DMS79 treated with DMSO at 0.1 percent for 48 hours (cell line): ENCODE data around the gene USP5.

Experiments
- DNase-seq: peaks from one replicate; lab custom pipeline; 2025; lab: John Stamatoyannopoulos, UW

Gene USP5, protein sequence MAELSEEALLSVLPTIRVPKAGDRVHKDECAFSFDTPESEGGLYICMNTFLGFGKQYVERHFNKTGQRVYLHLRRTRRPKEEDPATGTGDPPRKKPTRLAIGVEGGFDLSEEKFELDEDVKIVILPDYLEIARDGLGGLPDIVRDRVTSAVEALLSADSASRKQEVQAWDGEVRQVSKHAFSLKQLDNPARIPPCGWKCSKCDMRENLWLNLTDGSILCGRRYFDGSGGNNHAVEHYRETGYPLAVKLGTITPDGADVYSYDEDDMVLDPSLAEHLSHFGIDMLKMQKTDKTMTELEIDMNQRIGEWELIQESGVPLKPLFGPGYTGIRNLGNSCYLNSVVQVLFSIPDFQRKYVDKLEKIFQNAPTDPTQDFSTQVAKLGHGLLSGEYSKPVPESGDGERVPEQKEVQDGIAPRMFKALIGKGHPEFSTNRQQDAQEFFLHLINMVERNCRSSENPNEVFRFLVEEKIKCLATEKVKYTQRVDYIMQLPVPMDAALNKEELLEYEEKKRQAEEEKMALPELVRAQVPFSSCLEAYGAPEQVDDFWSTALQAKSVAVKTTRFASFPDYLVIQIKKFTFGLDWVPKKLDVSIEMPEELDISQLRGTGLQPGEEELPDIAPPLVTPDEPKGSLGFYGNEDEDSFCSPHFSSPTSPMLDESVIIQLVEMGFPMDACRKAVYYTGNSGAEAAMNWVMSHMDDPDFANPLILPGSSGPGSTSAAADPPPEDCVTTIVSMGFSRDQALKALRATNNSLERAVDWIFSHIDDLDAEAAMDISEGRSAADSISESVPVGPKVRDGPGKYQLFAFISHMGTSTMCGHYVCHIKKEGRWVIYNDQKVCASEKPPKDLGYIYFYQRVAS

DNA sequence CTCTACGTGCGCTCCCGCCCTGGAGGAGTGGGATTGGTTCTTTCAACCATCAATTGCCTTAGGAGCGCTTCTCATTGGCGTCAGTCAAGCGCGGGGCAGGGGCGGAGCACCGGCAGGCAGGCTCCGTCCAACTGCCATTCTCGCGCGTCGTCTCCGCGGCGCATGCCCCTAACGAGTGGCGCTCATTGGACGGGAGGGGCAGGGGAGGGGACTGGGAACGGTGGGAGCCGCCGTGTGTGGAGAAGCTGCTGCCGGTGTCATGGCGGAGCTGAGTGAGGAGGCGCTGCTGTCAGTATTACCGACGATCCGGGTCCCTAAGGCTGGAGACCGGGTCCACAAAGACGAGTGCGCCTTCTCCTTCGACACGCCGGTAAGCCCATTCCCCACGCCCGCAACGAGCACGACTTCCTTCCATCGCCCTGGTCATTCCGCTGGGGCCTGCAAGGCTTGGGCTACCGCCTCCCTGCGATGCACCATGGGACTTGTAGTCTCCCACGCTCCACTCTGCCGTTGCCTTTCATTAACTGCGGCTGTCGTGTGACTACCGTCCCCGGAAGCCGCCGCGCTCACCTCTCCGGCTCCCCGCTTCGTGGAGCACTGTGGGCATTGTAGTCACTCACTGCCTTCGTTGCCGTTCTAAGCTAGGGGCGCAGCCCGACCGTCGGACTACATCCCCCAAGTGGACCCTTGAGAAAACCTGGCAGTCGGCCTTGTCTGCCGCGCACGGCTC, at the start of gene USP5:
Gene USP5, plus strand, starts transcription at position 230 of the 730 bp plus-strand sequence. Its CDS starts 30 bp downstream, at position 260.
- DNase-seq: peak; percentile 98

GRCh38 chr12:6807170-6807569, 44.8 kb upstream of the USP5 start:
- no peak for DNase-seq

GRCh38 chr12:6809056-6809455, 42.9 kb upstream of the USP5 start:
- no peak for DNase-seq

GRCh38 chr12:6810758-6811157, 41.2 kb upstream of the USP5 start:
- DNase-seq: no peak

DNA sequence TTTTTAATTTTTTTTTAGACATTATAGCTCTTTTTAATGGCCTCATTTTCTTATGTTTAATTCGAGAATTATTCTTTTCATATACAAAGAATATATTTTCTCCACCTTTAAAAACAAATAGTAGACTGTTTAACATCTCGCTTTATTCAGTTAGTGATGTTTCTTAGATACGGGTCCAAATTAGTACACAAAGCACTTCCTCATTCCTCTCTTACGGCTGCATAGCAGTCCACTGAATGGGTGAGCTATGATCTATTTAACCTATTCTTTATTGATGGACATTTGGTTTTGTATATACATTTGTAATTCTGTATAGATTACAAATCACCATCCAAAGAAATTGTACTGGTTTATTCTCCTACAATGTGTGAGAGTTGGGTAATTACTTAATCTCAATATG, 38.6 kb upstream of the USP5 start:
- DNase-seq: no peak

GRCh38 chr12:6816598-6816997, 35.4 kb upstream of the USP5 start:
- no peak for DNase-seq

DNA sequence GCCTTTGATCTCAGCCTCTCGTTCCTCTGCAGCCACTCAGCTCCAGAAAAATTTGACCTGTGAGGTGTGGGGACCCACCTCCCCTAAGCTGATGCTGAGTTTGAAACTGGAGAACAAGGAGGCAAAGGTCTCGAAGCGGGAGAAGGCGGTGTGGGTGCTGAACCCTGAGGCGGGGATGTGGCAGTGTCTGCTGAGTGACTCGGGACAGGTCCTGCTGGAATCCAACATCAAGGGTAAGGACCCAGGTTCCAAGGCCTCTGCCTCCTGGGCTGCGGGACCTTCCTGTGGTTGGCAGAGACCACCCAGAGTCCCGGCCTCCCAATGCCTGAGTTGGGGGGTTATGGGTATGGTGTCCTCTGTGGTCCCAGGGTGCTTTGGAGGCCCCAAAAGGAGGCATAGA, 34.9 kb upstream of the USP5 start:
- DNase-seq: no peak

GRCh38 chr12:6817662-6818157, 34.2 kb upstream of the USP5 start:
- DNase-seq: no peak

GRCh38 chr12:6818222-6818621, 33.7 kb upstream of the USP5 start:
- no peak for DNase-seq

GRCh38 chr12:6818645-6819044, 33.3 kb upstream of the USP5 start:
- DNase-seq: no peak

GRCh38 chr12:6819106-6820030, 32.6 kb upstream of the USP5 start:
- DNase-seq: no peak

DNA sequence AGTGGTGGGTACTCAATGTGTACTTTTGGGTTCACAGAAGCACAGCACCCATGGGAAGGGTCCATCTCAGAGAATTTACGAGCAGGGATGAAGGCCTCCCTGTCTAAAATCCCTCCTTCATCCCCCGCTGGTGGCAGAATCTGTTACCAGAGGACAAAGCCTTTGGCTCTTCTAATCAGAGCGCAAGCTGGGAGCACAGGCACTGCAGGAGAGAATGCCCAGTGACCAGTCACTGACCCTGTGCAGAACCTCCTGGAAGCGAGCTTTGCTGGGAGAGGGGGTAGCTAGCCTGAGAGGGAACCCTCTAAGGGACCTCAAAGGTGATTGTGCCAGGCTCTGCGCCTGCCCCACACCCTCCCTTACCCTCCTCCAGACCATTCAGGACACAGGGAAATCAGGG, 31.8 kb upstream of the USP5 start:
- no peak for DNase-seq

- DNase-seq: peak; percentile 74
These were observed 30.1 kb upstream of the USP5 start, which contains the start of gene GPR162 for GRCh38 chr12:6821591-6822425. Gene GPR162, plus strand, starts transcription at chr12:6821821. Its CDS starts 2,078 bp downstream, at chr12:6823899.

GRCh38 chr12:6822426-6823135, 29.4 kb upstream of the USP5 start:
- DNase-seq: no peak

- DNase-seq: no peak
These were observed 28.5 kb upstream of the USP5 start for GRCh38 chr12:6823182-6824084.

DNA sequence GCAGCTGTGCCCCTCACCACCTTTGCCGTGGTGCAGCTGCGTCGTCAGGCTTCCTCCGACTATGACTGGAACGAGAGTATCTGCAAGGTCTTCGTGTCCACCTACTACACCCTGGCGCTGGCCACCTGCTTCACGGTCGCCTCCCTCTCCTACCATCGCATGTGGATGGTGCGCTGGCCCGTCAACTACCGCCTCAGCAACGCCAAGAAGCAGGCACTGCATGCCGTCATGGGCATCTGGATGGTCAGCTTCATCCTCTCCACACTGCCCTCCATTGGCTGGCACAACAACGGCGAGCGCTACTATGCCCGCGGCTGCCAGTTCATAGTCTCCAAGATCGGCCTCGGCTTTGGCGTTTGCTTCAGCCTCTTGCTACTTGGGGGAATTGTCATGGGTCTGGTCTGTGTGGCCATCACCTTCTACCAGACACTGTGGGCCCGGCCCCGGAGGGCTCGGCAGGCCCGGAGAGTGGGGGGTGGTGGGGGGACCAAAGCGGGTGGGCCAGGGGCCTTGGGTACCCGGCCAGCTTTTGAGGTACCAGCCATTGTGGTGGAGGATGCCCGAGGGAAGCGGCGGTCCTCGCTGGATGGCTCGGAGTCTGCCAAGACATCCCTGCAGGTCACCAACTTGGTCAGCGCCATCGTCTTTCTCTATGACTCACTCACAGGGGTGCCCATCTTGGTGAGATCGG, 27.7 kb upstream of the USP5 start:
- no peak for DNase-seq

DNA sequence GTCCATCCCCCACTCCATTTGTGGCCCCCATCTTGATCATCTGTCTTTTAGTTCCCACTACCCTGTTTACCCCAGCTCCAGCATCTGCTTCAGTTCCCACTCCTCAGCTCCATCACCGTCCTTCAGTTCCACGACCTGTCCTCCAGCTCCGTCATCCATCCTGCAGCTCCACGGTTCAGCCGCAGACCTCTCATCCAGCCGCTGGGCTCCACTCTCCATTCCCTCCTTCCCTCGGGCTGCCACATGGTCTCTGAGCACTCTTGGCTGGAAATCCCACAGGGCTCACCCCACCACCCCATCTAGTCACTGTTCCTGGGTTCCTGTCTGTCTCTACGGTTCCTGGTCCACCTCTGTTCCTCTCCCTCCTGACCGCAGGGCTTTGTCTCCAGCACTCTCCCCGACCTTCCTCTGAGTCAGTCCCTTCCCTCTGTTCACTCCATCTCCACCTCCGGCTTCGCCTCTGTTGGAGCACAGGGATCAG, 27.0 kb upstream of the USP5 start:
- DNase-seq: no peak
